Measurements from ENCODE around the gene UNK.
A peak's percentile ranks its signal among the peaks of the same experiment; 100 is the strongest.

UNK gene

GRCh38 chr17:75819678-75820077 is 35.1 kb downstream of the UNK start:
- Histone ChIP-seq H2AFZ (ENCODE audit: low read length) (no peak overlapping the region), H4K20me1 (ENCODE audit: insufficient read depth, low read length) (no peaks in the 10 kb centered on the region), H3K4me3 (ENCODE audit: low read depth, low read length, poor library complexity, severe bottlenecking) (no peak overlapping the region), H3K36me3 (ENCODE audit: insufficient read depth, low read length) (peaks cover 94% of the 10 kb centered on the region), H3K4me1 (ENCODE audit: insufficient read depth, low read length, severe bottlenecking) (peaks cover 12% of the 10 kb centered on the region), H3K9me3 (ENCODE audit: low read length) (no peaks in the 10 kb centered on the region), H3K79me2 (ENCODE audit: insufficient read depth, low read length) (no peaks in the 10 kb centered on the region), H3K9me2 (ENCODE audit: low read depth, low read length) (no peaks in the 10 kb centered on the region), H3K27ac (ENCODE audit: low read depth, low read length, poor library complexity, severe bottlenecking) (no peak overlapping the region), H3K9ac (ENCODE audit: low read length) (no peak overlapping the region), H3K4me2 (ENCODE audit: low read length) (no peak overlapping the region), H3K27me3 (ENCODE audit: insufficient read depth, low read length) (no peaks in the 10 kb centered on the region), H3F3A (ENCODE audit: insufficient read depth, low read length) (no peaks in the 10 kb centered on the region)
- TF ChIP-seq CTCF (IDR thresholded peaks at IDR 0.05; ENCODE audit: low read length) (no peak), EZH2 (IDR thresholded peaks at IDR 0.05; ENCODE audit: borderline replicate concordance, low read length) (no peak)

DNA sequence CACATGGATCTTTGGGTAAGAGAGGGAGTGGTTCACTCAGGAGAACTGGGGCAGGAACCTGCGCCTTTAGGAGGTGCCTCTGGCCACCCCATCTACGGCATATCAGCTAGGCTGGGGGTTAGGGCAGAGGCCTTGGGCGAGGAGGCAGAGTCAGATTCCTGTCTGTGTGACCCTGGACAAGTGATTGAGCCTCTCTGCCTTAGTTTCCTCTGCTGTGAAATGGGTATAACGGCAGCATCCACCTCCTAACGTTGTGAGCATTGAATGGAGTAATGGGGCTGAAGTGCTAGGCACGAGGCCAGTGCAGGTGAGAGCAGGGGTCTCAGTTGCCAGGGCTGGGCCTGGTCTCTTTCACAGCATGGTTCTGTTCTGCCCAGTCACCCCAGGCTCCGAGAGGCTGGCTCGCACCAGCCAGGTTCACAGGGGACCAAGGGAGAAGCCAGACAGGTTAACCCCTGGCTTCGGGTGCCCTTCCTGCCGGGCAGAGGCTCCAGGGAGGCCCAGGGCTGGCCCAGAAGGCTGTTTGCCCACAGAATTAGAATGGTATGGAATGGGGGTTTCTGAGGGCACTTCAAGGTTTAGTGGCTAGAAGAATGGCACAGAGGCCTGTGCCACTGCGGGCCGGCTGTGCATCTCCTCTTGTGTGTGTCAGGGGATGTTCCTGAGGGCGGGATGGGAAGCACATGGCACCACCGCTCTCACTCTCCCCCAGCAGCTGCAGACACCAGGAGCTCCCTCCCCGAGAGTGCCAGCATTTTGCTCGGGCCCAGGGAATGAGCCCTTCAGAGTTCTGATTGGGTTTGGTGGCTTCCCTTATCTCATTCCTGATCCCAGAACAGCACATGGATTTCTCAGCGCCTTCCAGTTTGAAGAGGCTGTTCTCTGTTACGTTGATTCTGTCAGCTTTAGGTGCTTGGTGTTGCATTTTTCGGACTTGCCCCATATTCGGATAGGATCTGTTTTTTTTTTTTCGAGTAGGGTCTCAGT is 35.8 kb downstream of the UNK start:
- TF ChIP-seq CTCF (IDR thresholded peaks at IDR 0.05; ENCODE audit: low read length) (no peak), EZH2 (IDR thresholded peaks at IDR 0.05; ENCODE audit: borderline replicate concordance, low read length) (no peak)
- Histone ChIP-seq H3K27me3 (ENCODE audit: insufficient read depth, low read length) (no peaks in the 10 kb centered on the region), H3K79me2 (ENCODE audit: insufficient read depth, low read length) (no peaks in the 10 kb centered on the region), H3K9me2 (ENCODE audit: low read depth, low read length) (no peaks in the 10 kb centered on the region), H3K4me2 (ENCODE audit: low read length) (no peak overlapping the region), H3K4me3 (ENCODE audit: low read depth, low read length, poor library complexity, severe bottlenecking) (no peak overlapping the region), H3K27ac (ENCODE audit: low read depth, low read length, poor library complexity, severe bottlenecking) (no peak overlapping the region), H3K36me3 (ENCODE audit: insufficient read depth, low read length) (peaks cover 94% of the 10 kb centered on the region), H3K4me1 (ENCODE audit: insufficient read depth, low read length, severe bottlenecking) (peaks cover 12% of the 10 kb centered on the region), H3K9ac (ENCODE audit: low read length) (no peak overlapping the region), H2AFZ (ENCODE audit: low read length) (no peak overlapping the region), H4K20me1 (ENCODE audit: insufficient read depth, low read length) (no peaks in the 10 kb centered on the region), H3K9me3 (ENCODE audit: low read length) (no peaks in the 10 kb centered on the region), H3F3A (ENCODE audit: insufficient read depth, low read length) (no peaks in the 10 kb centered on the region)

- Histone ChIP-seq H3K4me1 (ENCODE audit: insufficient read depth, low read length, severe bottlenecking) (peaks cover 16% of the 10 kb centered on the region), H3K27me3 (ENCODE audit: insufficient read depth, low read length) (no peaks in the 10 kb centered on the region), H3K36me3 (ENCODE audit: insufficient read depth, low read length) (peaks cover 94% of the 10 kb centered on the region), H3K9ac (ENCODE audit: low read length) (no peak overlapping the region), H3F3A (ENCODE audit: insufficient read depth, low read length) (no peaks in the 10 kb centered on the region), H3K4me3 (ENCODE audit: low read depth, low read length, poor library complexity, severe bottlenecking) (no peak overlapping the region), H2AFZ (ENCODE audit: low read length) (no peak overlapping the region), H3K4me2 (ENCODE audit: low read length) (no peak overlapping the region), H3K27ac (ENCODE audit: low read depth, low read length, poor library complexity, severe bottlenecking) (peak overlapping the region; percentile 39), H4K20me1 (ENCODE audit: insufficient read depth, low read length) (no peaks in the 10 kb centered on the region), H3K79me2 (ENCODE audit: insufficient read depth, low read length) (no peaks in the 10 kb centered on the region), H3K9me3 (ENCODE audit: low read length) (no peaks in the 10 kb centered on the region), H3K9me2 (ENCODE audit: low read depth, low read length) (no peaks in the 10 kb centered on the region)
- TF ChIP-seq CTCF (IDR thresholded peaks at IDR 0.05; ENCODE audit: low read length) (no peak), EZH2 (IDR thresholded peaks at IDR 0.05; ENCODE audit: borderline replicate concordance, low read length) (no peak)
These were observed 36.9 kb downstream of the UNK start for GRCh38 chr17:75821552-75821951.

All from OCI-LY1 (cell line).